Bronchial epithelial cell (primary cell): Measurements from ENCODE around the gene TNNI3. TPM values are rescaled to one million over a fixed set of nuclear protein-coding genes. Genes with fewer than 3 reads are reported as not detected.
"Not testable (repeated sequence)": the region's sequence is repeated elsewhere in the genome, so short reads cannot be mapped to it uniquely, and the experiment has no call there.

Experiments
- DNase-seq: peaks from one replicate; pipeline ENCODE4 v3.0.0-alpha.2; 2010; ENCODE audit warnings: low read depth
- FAIRE-seq: peaks from 2 replicates; lab custom pipeline; 2011; peaks lifted over from hg19 to GRCh38; lab: Jason Lieb, UNC
- H3K27me3 ChIP-seq: 2 replicates; pipeline ENCODE4 v1.5.1; 2011; ENCODE audit warnings: low read length; ENCODE audit not compliant: control insufficient read depth, insufficient read depth
- H3K36me3 ChIP-seq: 2 replicates; pipeline ENCODE4 v1.5.1; 2011; ENCODE audit warnings: low read length; ENCODE audit not compliant: control insufficient read depth, insufficient read depth
- H3K4me3 ChIP-seq: 2 replicates; pipeline ENCODE4 v1.5.1; 2011; ENCODE audit warnings: mild to moderate bottlenecking, low read depth, low read length, control low read depth
- total RNA-seq: library from RNA; depleted of rRNA; stranded (reverse); fragments of >200 nt; gene quantifications from 2 replicates; pipeline ENCODE4 v1.2.1, GENCODE V29; 2014
- TF ChIP-seq, protein P1 (sequence below): IDR thresholded peaks from 2 replicates; pipeline ENCODE4 v1.5.1; 2011; ENCODE audit warnings: mild to moderate bottlenecking, moderate library complexity, low read length, control low read depth, inconsistent platforms; ENCODE audit not compliant: insufficient read depth, severe bottlenecking

The TNNI3 gene
- total RNA-seq, 1 donor from 2014 or later: 0.53 TPM

DNA sequence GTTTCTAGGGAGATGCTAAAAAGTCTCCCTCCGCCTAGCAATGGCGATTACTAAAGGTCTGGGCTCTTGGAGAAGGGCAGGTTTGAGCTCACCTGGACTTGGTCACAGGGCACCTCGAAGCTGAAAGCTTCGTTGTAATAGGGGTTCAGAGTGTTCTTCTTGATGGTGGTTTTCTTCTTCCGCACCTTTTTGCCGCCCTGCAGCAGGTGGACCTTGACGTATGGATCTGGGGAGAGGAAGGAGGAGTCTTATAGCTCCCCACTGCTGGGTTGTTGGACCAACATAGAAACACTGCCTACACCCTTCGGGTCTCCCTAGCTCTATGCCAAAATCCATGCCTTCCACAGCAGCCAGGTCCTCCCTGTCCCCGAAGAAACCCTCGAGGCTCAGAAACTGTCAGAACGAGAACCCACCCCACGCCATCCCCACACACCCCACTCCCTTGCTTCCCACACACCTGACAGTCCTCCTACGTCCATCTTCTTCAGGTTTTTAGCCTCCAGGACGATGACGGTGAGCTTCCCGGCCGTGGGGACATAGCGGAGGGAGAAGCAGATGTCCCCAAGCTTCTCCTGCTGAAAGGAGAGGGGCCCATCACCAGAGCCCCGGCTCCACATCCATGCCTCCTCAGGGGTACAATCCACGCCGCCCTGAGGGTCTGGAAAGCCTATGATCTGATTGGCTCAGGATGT lies 17.0 kb upstream of the TNNI3 start:
- no peak for DNase-seq
- Histone ChIP-seq H3K4me3 (no peak overlapping the region), H3K27me3 (peaks cover under 1% of the 10 kb centered on the region), H3K36me3 (no peaks in the 10 kb centered on the region)
- FAIRE-seq: no peak
- TF ChIP-seq, protein P1, sequence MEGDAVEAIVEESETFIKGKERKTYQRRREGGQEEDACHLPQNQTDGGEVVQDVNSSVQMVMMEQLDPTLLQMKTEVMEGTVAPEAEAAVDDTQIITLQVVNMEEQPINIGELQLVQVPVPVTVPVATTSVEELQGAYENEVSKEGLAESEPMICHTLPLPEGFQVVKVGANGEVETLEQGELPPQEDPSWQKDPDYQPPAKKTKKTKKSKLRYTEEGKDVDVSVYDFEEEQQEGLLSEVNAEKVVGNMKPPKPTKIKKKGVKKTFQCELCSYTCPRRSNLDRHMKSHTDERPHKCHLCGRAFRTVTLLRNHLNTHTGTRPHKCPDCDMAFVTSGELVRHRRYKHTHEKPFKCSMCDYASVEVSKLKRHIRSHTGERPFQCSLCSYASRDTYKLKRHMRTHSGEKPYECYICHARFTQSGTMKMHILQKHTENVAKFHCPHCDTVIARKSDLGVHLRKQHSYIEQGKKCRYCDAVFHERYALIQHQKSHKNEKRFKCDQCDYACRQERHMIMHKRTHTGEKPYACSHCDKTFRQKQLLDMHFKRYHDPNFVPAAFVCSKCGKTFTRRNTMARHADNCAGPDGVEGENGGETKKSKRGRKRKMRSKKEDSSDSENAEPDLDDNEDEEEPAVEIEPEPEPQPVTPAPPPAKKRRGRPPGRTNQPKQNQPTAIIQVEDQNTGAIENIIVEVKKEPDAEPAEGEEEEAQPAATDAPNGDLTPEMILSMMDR: no peak

DNA sequence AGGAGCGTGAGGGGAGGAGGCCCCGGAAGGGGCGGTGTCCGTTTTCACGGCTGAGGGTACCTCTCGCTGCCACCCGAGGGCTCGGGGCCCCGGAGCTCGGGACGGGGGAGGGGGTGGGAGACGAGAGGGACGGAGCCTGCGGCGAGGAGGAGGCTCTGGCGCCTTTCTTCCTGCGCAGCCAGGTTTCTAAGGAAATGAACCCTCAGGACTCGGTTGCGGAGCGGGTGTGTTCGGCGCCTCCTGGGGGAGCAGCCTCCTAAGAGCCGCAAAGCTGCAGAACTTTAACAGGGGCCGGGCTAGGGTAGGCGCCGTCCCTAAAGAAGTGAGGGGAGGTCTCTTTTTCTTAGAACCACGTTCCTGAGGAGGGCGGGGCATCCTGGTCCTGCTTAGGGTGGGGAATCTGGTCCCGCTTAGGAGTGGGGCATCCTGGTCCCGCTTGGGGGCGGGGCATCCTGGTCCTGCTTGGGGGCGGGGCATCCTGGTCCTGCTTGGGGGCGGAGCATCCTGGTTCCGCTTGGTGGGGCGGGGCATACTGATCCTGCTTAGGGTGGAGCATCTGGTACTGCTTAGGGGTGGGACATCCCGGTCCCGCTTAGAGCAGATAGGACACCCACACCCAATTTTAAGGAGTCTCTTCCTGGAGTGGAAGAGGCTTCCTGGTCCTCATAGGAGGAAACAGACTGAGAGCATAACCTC lies 16.3 kb upstream of the TNNI3 start:
- FAIRE-seq (no peak), DNase-seq (peak; percentile 35)
- no peaks in the 10 kb centered on the region for H3K36me3 ChIP-seq
- TF ChIP-seq, protein P1: no peak
- peak overlapping the region; percentile 37 for H3K4me3 ChIP-seq
- H3K27me3 ChIP-seq: no peaks in the 10 kb centered on the region

DNA sequence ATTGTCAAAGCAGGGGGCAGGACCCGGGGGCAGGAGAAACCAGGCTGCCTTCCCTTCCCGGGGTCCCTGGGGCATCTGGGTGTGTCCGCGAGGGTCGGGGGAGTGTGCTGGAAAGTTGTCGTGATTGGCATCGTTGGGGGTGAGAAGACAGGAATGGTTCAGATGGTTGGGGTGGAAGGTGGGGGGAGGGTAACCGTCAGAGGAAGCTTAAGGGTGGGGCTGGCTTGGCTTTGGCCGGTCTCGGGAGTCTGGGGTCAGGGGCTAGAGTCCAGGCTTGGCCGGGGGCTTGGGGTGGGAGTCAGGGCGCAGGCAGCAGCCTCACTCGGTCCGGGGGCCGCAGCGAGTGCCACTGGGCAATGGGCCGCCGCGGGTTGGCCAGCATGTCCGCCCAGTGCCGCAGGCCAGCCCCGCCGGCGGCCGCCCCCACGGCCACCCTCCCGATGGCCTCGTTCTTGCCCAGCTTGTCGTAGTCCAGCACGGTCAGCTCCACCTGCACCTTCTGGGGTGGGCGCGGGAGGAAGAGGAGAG lies 15.7 kb upstream of the TNNI3 start:
- Histone ChIP-seq H3K4me3 (peak overlapping the region; percentile 37), H3K27me3 (no peaks in the 10 kb centered on the region), H3K36me3 (no peaks in the 10 kb centered on the region)
- DNase-seq (no peak), FAIRE-seq (no peak)
- TF ChIP-seq, protein P1: no peak

DNA sequence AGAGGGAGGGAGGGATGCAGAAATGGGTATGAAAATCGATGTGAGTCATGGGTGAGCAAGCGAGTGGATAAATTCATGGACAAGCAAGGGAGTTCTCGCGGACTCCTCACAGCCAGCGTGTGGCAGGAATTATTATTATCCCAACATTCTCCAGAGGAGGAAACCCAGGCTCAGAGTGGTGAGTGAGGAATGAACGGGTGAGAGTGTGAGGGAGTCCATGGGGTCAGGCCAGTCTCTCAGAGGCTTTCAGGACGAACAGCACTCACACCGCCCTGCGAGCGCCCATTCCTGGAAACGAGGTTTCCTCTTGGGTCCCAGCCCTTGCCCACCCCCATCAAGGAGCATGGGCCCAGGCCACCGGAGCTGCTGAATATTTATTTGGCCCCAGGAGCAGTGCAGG lies 15.2 kb upstream of the TNNI3 start:
- Histone ChIP-seq H3K27me3 (no peaks in the 10 kb centered on the region), H3K4me3 (peak overlapping the region; percentile 37), H3K36me3 (no peaks in the 10 kb centered on the region)
- FAIRE-seq (no peak), DNase-seq (peak; percentile 56)
- TF ChIP-seq, protein P1: no peak

DNA sequence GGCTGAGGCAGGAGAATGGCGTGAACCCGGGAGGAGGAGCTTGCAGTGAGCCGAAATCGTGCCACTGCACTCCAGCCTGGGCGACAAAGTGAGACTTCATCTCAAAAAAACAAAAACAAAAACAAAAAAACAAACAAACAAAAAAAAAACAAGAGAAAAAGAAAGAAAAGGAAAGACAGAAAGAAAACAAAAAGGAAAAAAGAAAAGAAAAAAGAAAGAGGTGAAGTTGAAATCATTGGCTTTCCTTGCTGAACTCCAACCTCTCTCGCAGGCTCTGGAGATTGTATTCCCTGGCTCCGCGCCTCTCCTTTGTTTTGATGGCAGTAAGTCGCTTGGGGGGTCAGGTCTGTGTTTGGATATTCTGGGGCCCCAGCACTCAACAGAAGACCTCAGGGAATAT lies 14.8 kb upstream of the TNNI3 start:
- H3K27me3 ChIP-seq, H3K36me3 ChIP-seq, H3K4me3 ChIP-seq, DNase-seq, FAIRE-seq: not testable (repeated sequence)

DNA sequence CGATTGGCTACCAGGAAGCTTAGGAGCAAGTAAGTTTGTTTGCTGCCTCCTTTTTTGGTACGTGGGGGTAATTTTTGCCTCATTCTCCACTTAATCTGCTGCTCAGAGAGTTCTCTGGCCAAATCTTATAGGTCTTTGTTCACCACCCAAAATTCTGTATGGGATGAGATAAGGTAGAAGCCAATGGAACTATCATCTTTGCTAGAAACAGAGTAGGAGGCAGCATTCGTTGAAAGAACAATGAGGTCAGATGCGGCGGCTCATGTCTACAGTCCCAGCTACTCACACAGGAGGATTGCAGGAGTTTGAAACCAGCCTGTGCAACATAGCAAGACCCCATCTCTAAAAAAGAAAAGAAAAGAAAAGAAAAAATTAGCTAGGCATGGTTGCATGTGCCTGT lies 13.9 kb upstream of the TNNI3 start:
- FAIRE-seq (no peak), DNase-seq (no peak)
- H3K36me3 ChIP-seq: no peaks in the 10 kb centered on the region
- H3K4me3 ChIP-seq: no peak overlapping the region
- TF ChIP-seq, protein P1: no peak
- no peaks in the 10 kb centered on the region for H3K27me3 ChIP-seq
